GM19328 (cell line): ENCODE data around the gene KRT74.

Source experiments
- ATAC-seq: cut with Tn5 transposase; IDR thresholded peaks from one replicate; pipeline ENCODE4 v1.9.1; 2021; ENCODE audit warnings: mild to moderate bottlenecking, moderate library complexity; ENCODE audit not compliant: unreplicated experiment

The KRT74 gene

DNA sequence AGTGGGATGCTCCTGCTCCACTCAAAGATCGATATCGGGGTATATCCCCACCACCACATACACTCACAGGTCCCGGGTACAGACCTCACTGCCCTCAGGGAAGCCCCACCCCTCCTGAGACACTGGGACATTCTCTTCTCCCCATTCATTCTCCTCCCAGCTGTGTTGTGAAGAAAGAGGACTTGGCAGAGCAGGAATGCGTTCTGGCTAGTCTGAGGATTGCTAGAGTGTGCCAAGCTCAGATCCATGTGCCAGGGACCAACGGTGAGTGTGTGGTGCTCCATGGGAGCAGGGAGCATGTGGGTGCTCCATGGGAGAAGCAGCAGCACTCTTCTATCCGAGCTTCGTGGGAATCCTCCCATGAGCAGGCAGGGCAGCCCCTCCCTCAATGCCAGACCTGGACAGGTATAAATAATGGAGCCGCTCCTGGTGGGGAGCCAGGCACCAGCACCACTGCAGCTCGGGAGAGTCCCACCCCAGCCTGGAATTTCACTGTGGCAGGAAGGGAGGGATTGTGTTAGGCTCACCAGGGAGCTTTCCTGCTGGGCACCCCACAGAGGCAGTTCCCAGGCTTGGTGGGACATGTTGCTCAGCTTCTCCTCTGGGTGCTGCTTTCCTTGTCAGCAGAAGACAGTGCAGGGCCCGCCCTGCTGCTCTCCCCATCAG is 51.2 kb downstream of the KRT74 start:
- ATAC-seq = no peak

DNA sequence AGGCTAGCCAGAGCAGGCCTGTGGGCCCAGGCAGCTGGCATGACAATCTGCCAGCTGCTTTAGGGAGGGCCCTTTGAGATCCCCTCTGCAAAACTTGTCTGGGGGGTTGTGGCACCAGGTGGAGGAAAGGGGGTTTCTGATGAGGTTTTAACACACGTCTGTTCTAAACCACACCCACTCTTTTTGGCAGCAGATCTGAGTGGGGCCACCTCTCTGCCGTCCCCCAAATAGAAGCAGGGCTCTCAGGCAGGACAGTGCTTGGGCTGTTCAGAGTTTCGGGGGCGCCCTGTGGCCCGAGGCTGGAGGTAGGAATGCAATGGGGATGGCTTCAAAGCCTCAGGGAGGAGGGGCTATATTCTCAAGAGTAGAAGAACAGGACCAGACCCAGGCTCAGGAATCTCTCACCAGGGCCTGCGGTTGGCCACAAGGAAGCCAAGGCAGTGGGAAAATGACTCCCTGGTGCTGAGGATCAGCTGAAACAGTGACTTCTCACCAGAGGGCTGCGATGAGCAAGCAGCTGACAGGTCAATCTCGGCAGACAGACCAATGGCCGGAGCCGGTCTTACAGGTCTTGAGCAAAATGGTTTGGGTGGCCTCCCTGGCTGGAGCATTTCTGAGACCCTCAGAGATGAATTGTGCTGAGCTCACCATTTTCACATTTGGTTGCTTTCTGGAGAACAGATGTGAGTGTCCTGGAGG is 51.9 kb downstream of the KRT74 start:
- ATAC-seq = no peak

DNA sequence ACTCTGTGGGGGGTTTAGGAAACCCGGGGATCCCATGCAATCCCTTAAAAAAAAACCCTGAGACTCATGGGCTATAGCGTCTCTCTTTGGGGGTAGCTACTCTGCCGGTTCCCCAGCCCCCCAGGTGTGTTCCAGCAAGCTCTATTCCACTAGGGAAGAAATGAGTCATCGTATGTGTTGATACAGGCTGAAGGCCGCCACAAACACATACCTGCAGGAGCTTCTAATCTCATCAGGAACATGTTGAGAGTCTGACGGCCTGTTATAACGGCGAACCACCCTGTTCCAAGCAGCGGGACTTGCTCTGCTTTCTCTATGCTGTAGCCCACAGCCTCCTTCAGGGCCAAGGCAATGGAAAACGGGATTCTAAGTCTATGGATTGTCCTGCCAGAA is 52.5 kb downstream of the KRT74 start:
- ATAC-seq = no peak

DNA sequence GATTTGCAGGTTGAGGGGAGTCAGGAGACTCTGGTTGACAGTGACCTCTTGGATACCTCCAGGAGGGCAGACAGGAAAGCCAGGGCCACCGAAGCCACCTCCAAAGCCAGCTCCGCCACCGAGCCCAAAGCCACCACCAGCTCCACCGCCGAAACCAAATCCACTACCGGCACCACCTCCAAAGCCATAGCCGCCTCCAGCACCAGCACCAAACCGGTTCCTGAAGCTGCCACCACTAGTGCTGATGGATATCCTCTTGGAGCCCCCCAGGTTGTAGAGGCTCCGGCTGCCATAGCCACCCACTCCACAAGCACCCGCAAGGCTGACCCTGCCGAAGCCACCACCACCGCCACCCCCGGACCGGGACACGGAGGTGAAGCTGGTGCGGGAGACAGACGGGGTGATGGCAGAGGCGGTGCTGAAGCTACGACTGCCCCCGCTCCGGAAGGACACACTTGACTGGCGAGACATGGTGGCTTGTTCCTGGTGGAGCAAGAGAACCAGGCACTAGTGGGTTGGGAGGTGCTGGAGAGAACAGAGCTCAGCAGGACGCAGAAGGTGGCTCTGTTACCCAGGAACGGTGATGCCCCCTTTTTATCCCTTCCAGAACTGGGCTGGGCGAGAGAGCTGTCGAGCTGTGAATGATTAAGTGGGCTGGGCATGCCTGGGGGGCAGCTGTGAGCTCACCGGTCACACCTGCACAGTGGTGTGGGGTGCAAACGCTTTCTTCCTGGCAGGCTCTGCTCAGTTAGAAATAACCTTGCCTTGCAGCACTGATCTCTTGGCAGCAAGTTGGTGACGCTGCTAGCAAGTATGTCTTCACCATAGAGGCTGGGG is 53.6 kb downstream of the KRT74 start, which contains the start of gene KRT5:
TSS of gene KRT5 (minus strand) at position 569 of the 837 bp plus-strand sequence. CDS start at position 471, 98 bp downstream.
- no peak for ATAC-seq

DNA sequence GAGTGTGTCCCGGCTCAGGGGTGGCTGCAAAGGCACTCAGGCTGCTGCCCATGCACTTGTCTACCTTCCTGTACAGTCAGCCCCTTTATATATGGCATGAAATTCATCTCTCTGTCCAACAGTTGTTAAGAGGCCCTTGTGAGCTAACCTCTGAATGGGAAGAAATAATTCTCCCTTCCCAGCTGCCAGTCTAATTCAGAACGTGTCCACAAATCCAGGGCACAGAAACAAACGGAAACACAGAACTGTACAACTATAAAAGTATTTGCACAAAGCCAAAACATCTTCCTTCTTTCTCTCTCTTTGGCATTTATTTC is 54.3 kb downstream of the KRT74 start:
- no peak for ATAC-seq

DNA sequence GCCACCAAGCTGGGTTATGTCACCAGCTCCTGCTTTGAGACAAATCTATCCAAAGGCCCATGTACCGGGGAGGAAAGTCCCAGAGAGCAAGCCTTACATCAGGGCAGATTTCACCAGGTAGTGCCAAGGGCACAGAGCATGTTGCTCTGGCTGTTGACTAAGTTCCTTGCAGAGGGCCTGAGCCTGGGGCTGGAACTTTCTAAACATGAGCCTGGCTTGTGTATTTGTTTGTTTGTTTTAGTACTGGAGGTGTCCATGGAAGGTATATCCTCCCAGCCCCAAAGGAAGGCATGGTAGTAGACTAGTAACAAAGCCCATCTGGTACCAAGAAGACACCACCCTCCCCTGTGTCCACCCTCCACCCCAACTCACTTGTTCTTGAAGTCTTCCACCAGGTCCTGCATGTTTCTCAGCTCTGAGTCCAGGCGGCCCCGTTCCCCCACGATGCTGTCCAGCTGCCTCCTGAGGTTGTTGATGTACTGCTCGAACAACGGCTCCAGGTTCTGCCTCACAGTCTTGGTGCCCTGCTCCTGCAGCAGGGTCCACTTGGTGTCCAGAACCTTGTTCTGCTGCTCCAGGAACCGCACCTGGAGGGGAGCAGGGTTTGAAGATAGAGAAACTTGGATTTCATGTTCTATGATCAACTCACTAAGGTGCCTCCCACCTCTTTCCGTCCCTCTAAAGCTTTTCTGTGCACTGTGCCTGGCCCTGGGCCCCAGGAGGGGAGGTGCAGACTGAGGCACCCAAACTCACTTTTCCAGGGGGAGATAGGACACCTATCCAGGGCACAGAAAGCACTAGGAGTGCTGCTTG is 54.9 kb downstream of the KRT74 start:
- ATAC-seq = no peak

DNA sequence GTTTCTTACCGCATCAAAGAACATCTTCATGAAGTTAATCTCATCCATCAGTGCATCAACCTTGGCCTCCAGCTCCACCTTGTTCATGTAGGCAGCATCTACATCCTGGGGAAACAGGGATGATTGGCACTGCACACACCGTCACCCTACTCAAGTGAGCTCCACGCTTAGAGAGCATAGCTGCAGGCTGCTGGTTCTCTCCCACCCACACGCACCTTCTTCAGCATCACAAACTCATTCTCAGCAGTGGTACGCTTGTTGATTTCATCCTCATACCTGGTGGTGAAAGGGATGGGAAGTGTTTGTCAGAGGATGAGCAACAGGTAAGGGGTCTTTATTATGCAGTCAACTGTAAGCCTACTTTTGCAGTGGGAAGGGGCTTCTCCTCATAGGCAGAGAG is 55.8 kb downstream of the KRT74 start:
- no peak for ATAC-seq

DNA sequence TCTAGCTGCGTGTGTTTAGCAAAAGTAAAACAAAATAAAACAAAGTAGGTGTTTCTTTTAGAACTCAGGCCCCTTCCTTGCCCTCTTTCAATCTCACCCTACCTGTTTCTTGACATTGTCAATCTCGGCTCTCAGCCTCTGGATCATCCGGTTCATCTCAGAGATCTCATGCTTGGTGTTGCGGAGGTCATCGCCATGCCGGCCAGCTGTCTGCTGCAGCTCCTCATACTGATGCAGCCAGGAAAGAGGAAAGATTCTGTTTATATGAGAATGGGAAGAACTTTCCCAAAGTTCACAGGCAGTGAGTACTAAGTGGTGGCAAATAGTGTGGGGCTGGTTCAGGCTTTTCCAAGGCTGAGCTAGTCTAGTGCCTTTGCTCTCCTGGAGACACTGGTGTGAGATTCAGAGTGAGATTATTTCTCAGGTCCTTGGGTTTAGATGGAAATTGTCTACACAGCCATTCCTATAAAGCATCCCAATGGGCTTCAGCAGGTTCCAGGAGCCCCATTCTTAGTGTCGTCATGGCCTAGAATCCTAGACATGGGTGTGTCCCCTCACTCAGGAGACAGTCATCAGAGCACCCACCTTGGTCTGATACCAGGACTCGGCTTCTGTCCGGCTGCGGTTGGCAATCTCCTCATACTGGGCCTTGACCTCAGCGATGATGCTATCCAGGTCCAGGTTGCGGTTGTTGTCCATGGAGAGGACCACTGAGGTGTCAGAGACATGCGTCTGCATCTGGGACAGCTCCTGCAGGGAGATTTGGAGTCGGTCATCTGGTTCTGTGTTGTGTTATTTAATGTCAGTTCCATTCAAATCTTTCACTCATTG is 56.4 kb downstream of the KRT74 start:
- no peak for ATAC-seq

DNA sequence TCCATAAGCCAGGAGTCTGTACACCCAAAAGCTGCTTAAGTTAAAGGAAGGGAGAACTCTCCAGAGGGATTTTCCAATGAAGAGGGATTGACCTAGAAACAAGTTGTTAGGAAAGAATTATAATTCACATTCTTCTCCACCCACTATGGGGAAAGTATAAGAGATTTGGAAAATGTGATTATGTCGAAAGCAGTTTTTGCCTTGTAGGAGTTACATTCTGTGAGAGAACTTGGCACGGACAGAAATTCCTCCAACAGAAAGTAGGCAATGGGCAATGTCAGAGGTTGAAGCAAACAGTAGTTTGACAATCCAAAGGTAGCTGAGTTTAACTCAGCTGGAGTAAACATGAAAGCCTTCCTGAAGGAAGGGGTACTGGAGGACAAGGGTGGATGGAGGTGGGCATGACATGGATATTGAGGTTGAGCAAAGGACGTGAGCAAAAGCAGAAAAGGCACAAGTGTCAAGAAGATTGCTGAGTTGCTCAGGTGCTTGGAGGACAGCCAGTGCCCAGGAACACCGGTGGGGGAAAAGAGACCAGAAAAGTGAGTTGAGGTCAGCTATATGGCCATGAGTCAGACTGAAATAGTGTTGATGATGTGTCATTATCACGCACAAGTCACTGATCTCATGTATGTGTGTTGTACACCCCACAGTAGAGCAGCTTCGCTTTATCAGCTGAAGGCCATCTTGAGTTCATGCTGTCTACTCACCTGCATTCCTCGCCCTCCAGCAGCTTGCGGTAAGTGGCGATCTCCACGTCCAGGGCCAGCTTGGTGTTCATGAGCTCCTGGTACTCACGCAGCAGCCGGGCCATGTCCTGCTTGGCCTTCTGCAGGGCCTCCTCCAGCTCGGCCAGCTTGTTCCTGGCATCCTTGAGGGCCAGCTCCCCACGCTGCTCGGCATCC is 57.5 kb downstream of the KRT74 start:
- no peak for ATAC-seq
